ENCODE data around the gene LAMA1.

Gene LAMA1

GRCh38 chr18:6979954-6980353 is 137.6 kb downstream of the LAMA1 start:
- DNase-seq, result no peak

- DNase-seq, result no peak
Observed at GRCh38 chr18:6976935-6977334, 140.7 kb downstream of the LAMA1 start.

GRCh38 chr18:6975084-6975483 is 142.5 kb downstream of the LAMA1 start:
- no peak for DNase-seq

- DNase-seq, result no peak
Observed at GRCh38 chr18:6971823-6972478, 145.6 kb downstream of the LAMA1 start.

GRCh38 chr18:6963452-6964097 is 154.0 kb downstream of the LAMA1 start:
- no peak for DNase-seq

GRCh38 chr18:6962571-6963451 is 154.8 kb downstream of the LAMA1 start:
- DNase-seq, result no peak

GRCh38 chr18:6961331-6961730 is 156.3 kb downstream of the LAMA1 start:
- DNase-seq, result no peak

- no peak for DNase-seq
Observed at GRCh38 chr18:6960656-6961055, 156.9 kb downstream of the LAMA1 start.

- DNase-seq, result no peak
Observed at GRCh38 chr18:6960124-6960523, 157.5 kb downstream of the LAMA1 start.

- no peak for DNase-seq
Observed at GRCh38 chr18:6959110-6959509, 158.5 kb downstream of the LAMA1 start.

GRCh38 chr18:6956999-6957398 is 160.6 kb downstream of the LAMA1 start:
- no peak for DNase-seq

GRCh38 chr18:6956495-6956894 is 161.1 kb downstream of the LAMA1 start:
- DNase-seq, result no peak

GRCh38 chr18:6955304-6955703 is 162.3 kb downstream of the LAMA1 start:
- no peak for DNase-seq

- no peak for DNase-seq
Observed at GRCh38 chr18:6954501-6954900, 163.1 kb downstream of the LAMA1 start.

- no peak for DNase-seq
Observed at GRCh38 chr18:6951336-6952090, 166.1 kb downstream of the LAMA1 start.

- DNase-seq, result no peak
Observed at GRCh38 chr18:6950641-6951040, 167.0 kb downstream of the LAMA1 start.

GRCh38 chr18:6949800-6950586 is 167.6 kb downstream of the LAMA1 start:
- no peak for DNase-seq

- DNase-seq, result no peak
Observed at GRCh38 chr18:6948281-6949055, 169.1 kb downstream of the LAMA1 start.

- DNase-seq, result no peak
Observed at GRCh38 chr18:6947338-6948030, 170.1 kb downstream of the LAMA1 start.

- no peak for DNase-seq
Observed at GRCh38 chr18:6943143-6943542, 174.5 kb downstream of the LAMA1 start.

- DNase-seq, result no peak
Observed at GRCh38 chr18:6942742-6943141, 174.9 kb downstream of the LAMA1 start.

Measured in GOT3 (cell line).